H1 (cell line): ENCODE data around the gene RUFY1. TPM values are rescaled to one million over a fixed set of nuclear protein-coding genes. Genes with fewer than 3 reads are reported as not detected.
"Not testable (repeated sequence)": the region's sequence is repeated elsewhere in the genome, so short reads cannot be mapped to it uniquely, and the experiment has no call there.

Experiments
- CTCF ChIA-PET: fragments of 300-600 bp; sonication (Branson Sonifier 250); formaldehyde crosslinking; loops from one replicate; lab custom pipeline; 2021; ENCODE audit not compliant: partially characterized antibody; lab: Charles Lee
- POLR2A ChIA-PET: fragments of 300-600 bp; sonication (Branson Sonifier 250); formaldehyde crosslinking; loops from one replicate; lab custom pipeline; 2021; ENCODE audit warnings: inconsistent platforms; ENCODE audit not compliant: partially characterized antibody; lab: Charles Lee
- DNase-seq, 2 experiments: peaks; one replicate each; pipeline versions ENCODE4 v3.0.0 to v3.0.0-alpha.2; 2010 to 2022; ENCODE audit warnings: low spot score in 2 of 2, low read depth in 1 of 2, mixed read lengths in 1 of 2
- FAIRE-seq: peaks from 2 replicates; lab custom pipeline; 2011; peaks lifted over from hg19 to GRCh38; lab: Jason Lieb, UNC
- H2AFZ ChIP-seq: 2 replicates; pipeline ENCODE4 v1.8.1; 2012; ENCODE audit warnings: low read length, inconsistent platforms
- H2AK5ac ChIP-seq: 2 replicates; pipeline ENCODE4 v1.6.1; 2013; ENCODE audit warnings: low read depth, low read length
- H2BK120ac ChIP-seq: replicated peaks from 2 replicates; pipeline ENCODE3; 2013; ENCODE audit warnings: low read depth, low read length, inconsistent platforms
- H2BK12ac ChIP-seq: 2 replicates; pipeline ENCODE4 v1.6.1; 2013; ENCODE audit warnings: low read depth, low read length
- H2BK15ac ChIP-seq: 2 replicates; pipeline ENCODE4 v1.6.1; 2013; ENCODE audit warnings: low read length
- H2BK20ac ChIP-seq: 2 replicates; pipeline ENCODE4 v1.6.1; 2013; ENCODE audit warnings: low read length
- H2BK5ac ChIP-seq: 2 replicates; pipeline ENCODE4 v1.6.1; 2013; ENCODE audit warnings: low read depth, low read length
- H3K14ac ChIP-seq: 2 replicates; pipeline ENCODE4 v1.6.1; 2013; ENCODE audit warnings: inconsistent platforms; ENCODE audit not compliant: insufficient read length
- H3K18ac ChIP-seq: 2 replicates; pipeline ENCODE4 v1.6.1; 2013; ENCODE audit warnings: low read length; ENCODE audit errors: extremely low read depth
- H3K23ac ChIP-seq: 2 replicates; pipeline ENCODE4 v1.6.1; 2013; ENCODE audit warnings: inconsistent platforms; ENCODE audit not compliant: insufficient read length
- H3K23me2 ChIP-seq: 2 replicates; pipeline ENCODE4 v1.6.1; 2013; ENCODE audit warnings: low read depth, low read length
- H3K27ac ChIP-seq: 2 replicates; pipeline ENCODE4 v1.6.1; 2011; ENCODE audit warnings: low read depth, low read length, inconsistent platforms
- H3K27me3 ChIP-seq, 4 experiments: replicated peaks in 1 of 4; 1 replicate in 1 of 4; 2 replicates in 3 of 4; pipeline versions ENCODE4 v1.6.1 to v1.8.1; 2011 to 2013; ENCODE audit warnings: low read length in 3 of 4, mild to moderate bottlenecking in 3 of 4, inconsistent platforms in 2 of 4, mixed read lengths in 2 of 4, moderate library complexity in 1 of 4; ENCODE audit not compliant: control insufficient read depth in 3 of 4, insufficient read depth in 3 of 4; ENCODE audit errors: extremely low read depth in 1 of 4
- H3K36me3 ChIP-seq, 4 experiments: 2 replicates each; pipeline versions ENCODE4 v1.6.1 to v1.8.1; 2011 to 2013; ENCODE audit warnings: mild to moderate bottlenecking in 4 of 4, low read length in 3 of 4, moderate library complexity in 2 of 4, control low read depth in 1 of 4, inconsistent platforms in 1 of 4; ENCODE audit not compliant: insufficient read depth in 4 of 4, control insufficient read depth in 2 of 4
- H3K4ac ChIP-seq: replicated peaks from 2 replicates; pipeline ENCODE3; 2013; ENCODE audit warnings: low read length, low read depth, mixed read lengths, inconsistent platforms; ENCODE audit not compliant: insufficient read length
- H3K4me1 ChIP-seq, 4 experiments: replicated peaks in 1 of 4; 1 replicate in 1 of 4; 2 replicates in 3 of 4; pipeline versions ENCODE4 v1.6.1 to v1.8.1; 2011 to 2013; ENCODE audit warnings: low read length in 3 of 4, inconsistent platforms in 2 of 4, mixed read lengths in 1 of 4; ENCODE audit not compliant: insufficient read depth in 4 of 4, control insufficient read depth in 3 of 4
- H3K4me2 ChIP-seq, 2 experiments: 2 replicates each; pipeline versions ENCODE4 v1.6.1 to v1.8.1; 2011 to 2013; ENCODE audit warnings: low read depth in 2 of 2, low read length in 2 of 2, control low read depth in 1 of 2, inconsistent platforms in 1 of 2, mild to moderate bottlenecking in 1 of 2; ENCODE audit not compliant: insufficient read depth in 1 of 2
- H3K4me3 ChIP-seq, 4 experiments: fragments of 200-600, 300-600 bp in 1 of 4; sonication (generic), shearing (Covaris generic), sonication (Bioruptor Twin) in 1 of 4; 2 replicates each; pipeline versions ENCODE4 v1.5.1 to v1.8.1; 2011 to 2016; ENCODE audit warnings: low read length in 4 of 4, low read depth in 3 of 4, control low read depth in 2 of 4, inconsistent platforms in 2 of 4, mild to moderate bottlenecking in 2 of 4, mixed read lengths in 1 of 4, moderate library complexity in 1 of 4; ENCODE audit not compliant: insufficient read depth in 2 of 4; ENCODE audit errors: extremely low read depth in 1 of 4
- H3K56ac ChIP-seq: replicated peaks from 2 replicates; pipeline ENCODE3; 2013; ENCODE audit warnings: low read depth, mild to moderate bottlenecking, mixed read lengths, low read length, inconsistent platforms; ENCODE audit not compliant: insufficient read length
- H3K79me1 ChIP-seq: 2 replicates; pipeline ENCODE4 v1.6.1; 2013; ENCODE audit warnings: low read depth, low read length, control low read depth
- H3K79me2 ChIP-seq, 2 experiments: 2 replicates each; pipeline versions ENCODE4 v1.6.1 to v1.8.1; 2012 to 2013; ENCODE audit warnings: low read length in 2 of 2, mild to moderate bottlenecking in 2 of 2, inconsistent platforms in 1 of 2; ENCODE audit not compliant: insufficient read depth in 2 of 2, control insufficient read depth in 1 of 2
- H3K9ac ChIP-seq, 4 experiments: replicated peaks in 1 of 4; 1 replicate in 1 of 4; 2 replicates in 3 of 4; pipeline versions ENCODE4 v1.6.1 to v1.8.1; 2011 to 2013; ENCODE audit warnings: low read depth in 3 of 4, low read length in 3 of 4, control low read depth in 2 of 4, mild to moderate bottlenecking in 2 of 4, moderate library complexity in 2 of 4, inconsistent platforms in 1 of 4; ENCODE audit errors: extremely low read depth in 1 of 4
- H3K9me3 ChIP-seq, 2 experiments: 2 replicates each; pipeline versions ENCODE4 v1.6.1 to v1.8.1; 2012 to 2013; ENCODE audit warnings: mild to moderate bottlenecking in 2 of 2, moderate library complexity in 2 of 2, control low read depth in 1 of 2, inconsistent platforms in 1 of 2, low read depth in 1 of 2, low read length in 1 of 2, mixed read lengths in 1 of 2; ENCODE audit not compliant: insufficient read depth in 2 of 2
- H4K20me1 ChIP-seq, 2 experiments: replicated peaks in 1 of 2; 2 replicates each; pipeline versions ENCODE3 to v1.8.1; 2011 to 2013; ENCODE audit warnings: inconsistent platforms in 2 of 2, low read length in 2 of 2, mild to moderate bottlenecking in 1 of 2; ENCODE audit not compliant: insufficient read depth in 2 of 2, control insufficient read depth in 1 of 2
- H4K5ac ChIP-seq: 2 replicates; pipeline ENCODE4 v1.6.1; 2013; ENCODE audit warnings: low read length, low read depth, mixed read lengths, inconsistent platforms; ENCODE audit not compliant: insufficient read length
- H4K8ac ChIP-seq: 2 replicates; pipeline ENCODE4 v1.8.0; 2013; ENCODE audit warnings: mild to moderate bottlenecking, moderate library complexity, low read length, inconsistent platforms; ENCODE audit not compliant: insufficient read depth; ENCODE audit errors: extremely low read depth
- H4K91ac ChIP-seq: replicated peaks from 2 replicates; pipeline ENCODE3; 2013; ENCODE audit warnings: low read length, mixed read lengths, inconsistent platforms; ENCODE audit not compliant: insufficient read length
- WGBS, 2 experiments: shearing (Covaris generic) in 1 of 2; methylation state at CpG; one replicate each; pipeline versions ENCODE4 v1.1.6 to v1.1.7; 2013 to 2015; ENCODE audit warnings: low lambda C conversion rate in 2 of 2, mixed read lengths in 2 of 2, inconsistent platforms in 1 of 2, low coverage in 1 of 2, missing lambda C conversion rate in 1 of 2; ENCODE audit not compliant: insufficient replicate concordance in 2 of 2, insufficient coverage in 1 of 2, insufficient read length in 1 of 2; ENCODE audit errors: extremely low coverage in 1 of 2, missing lambda C conversion rate in 1 of 2; 5-methylcytosine and 5-hydroxymethylcytosine counted together
- polyA plus RNA-seq, 7 experiments: library from polyadenylated mRNA; depleted of rRNA in 3 of 7; stranded (reverse) in 5 of 7; unstranded in 2 of 7; fragments of >200 nt in 5 of 7; fragments of 200-250 nt in 2 of 7; gene quantifications; 1 replicate in 5 of 7; 2 replicates in 1 of 7; 4 replicates in 1 of 7; pipeline versions ENCODE4 v1.2.1 to v1.2.3, GENCODE V29; 2011 to 2013; ENCODE audit warnings: missing spikeins in 2 of 7, mixed read lengths in 2 of 7
- total RNA-seq: library from RNA; stranded (reverse); fragmentation: NEBNext Ultra II Directional; extraction: Animal tissue kit (Norgen Biotek cat#: 25700); gene quantifications from 2 replicates; pipeline ENCODE4 v1.2.1, GENCODE V29; 2021

The RUFY1 gene
- total and polyA plus RNA-seq, 2 of the 8 experiments (the other 6 are each of a cell fraction or from before 2014, with no cell fraction given) = 22.4 to 29.5 TPM

DNA sequence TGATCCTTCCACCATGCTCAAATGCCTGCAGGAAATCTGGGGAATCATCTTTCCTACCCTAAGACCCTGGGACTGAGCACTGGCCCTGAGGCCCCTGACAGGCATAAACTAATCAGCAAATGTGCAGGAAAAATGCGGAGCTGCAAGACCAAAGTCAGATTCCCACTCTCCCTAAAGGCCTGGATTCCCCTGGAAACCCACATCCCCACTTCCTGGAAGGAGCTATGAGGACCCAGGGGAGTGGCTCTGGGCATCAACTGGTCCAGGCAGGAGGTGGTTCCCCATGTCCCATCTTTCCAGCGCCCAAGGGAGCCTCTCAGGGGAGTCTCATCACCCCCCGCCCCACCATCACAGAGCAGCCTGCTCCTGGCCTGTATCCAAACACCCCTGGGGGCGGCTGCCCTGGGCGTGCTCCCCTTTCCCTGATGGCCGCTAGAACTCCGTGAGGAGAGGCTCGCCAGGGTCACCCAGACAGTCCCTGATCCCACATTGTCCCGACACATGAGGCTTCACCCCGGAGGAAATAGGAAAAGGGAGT, 98.9 kb downstream of the RUFY1 start:
- H2AK5ac ChIP-seq, H3K56ac ChIP-seq, H3K14ac ChIP-seq, DNase-seq, H2AFZ ChIP-seq, H3K9ac ChIP-seq, H2BK5ac ChIP-seq, H3K4me3 ChIP-seq, H4K5ac ChIP-seq, H3K36me3 ChIP-seq, H3K27ac ChIP-seq, H3K18ac ChIP-seq, CTCF ChIA-PET, H3K23ac ChIP-seq, H3K4me2 ChIP-seq, H3K9me3 ChIP-seq, H3K27me3 ChIP-seq, H3K79me1 ChIP-seq, H2BK12ac ChIP-seq, H2BK120ac ChIP-seq, H3K4me1 ChIP-seq, H4K91ac ChIP-seq, H3K23me2 ChIP-seq, H3K79me2 ChIP-seq, H2BK20ac ChIP-seq, H2BK15ac ChIP-seq, H3K4ac ChIP-seq, H4K8ac ChIP-seq, H4K20me1 ChIP-seq: not testable (repeated sequence)
- POLR2A ChIA-PET = interaction anchor here (1.2 to 2.5 kb wide), 2 partner anchors 16 to 26 kb away, joined by 3 to 9 read pairs; partner anchors contain the start of gene HNRNPH1
- 91% methylated on average over 9 of the region's 10 CpGs; no CpG with 5 or more reads in 1 of the 2 experiments for WGBS, 2 experiments
- FAIRE-seq = peak; percentile 19

DNA sequence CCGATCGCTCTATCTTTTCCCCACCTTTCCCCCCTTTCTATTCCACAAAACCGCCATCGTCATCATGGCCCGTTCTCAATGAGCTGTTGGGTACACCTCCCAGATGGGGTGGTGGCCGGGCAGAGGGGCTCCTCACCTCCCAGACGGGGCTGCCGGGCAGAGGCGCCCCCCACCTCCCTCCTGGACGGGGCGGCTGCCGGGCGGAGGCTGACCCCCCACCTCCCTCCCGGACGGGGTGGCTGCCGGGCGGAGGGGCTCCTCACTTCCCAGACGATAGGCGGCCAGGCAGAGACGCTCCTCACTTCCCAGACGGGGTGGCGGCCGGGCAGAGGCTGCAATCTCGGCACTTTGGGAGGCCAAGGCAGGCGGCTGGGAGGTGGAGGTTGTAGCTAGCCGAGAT, 99.9 kb downstream of the RUFY1 start:
- H4K91ac ChIP-seq, H2AK5ac ChIP-seq, H4K20me1 ChIP-seq, H3K18ac ChIP-seq, POLR2A ChIA-PET, H3K79me2 ChIP-seq, H2BK15ac ChIP-seq, H3K4me1 ChIP-seq, H3K14ac ChIP-seq, H3K4me3 ChIP-seq, H3K56ac ChIP-seq, H3K23me2 ChIP-seq, H3K27ac ChIP-seq, H3K79me1 ChIP-seq, H2AFZ ChIP-seq, H3K9me3 ChIP-seq, H2BK120ac ChIP-seq, H4K5ac ChIP-seq, H3K23ac ChIP-seq, H4K8ac ChIP-seq, H3K4ac ChIP-seq, H3K27me3 ChIP-seq, H3K36me3 ChIP-seq, FAIRE-seq, H3K9ac ChIP-seq, H3K4me2 ChIP-seq, H2BK20ac ChIP-seq, H2BK12ac ChIP-seq, DNase-seq, H2BK5ac ChIP-seq: not testable (repeated sequence)
- CTCF ChIA-PET = interaction anchor here (1.5 kb wide), 1 partner anchor 19 kb away, joined by 5 read pairs; no protein-coding TSS in a partner anchor
- WGBS, 2 experiments = 98% methylated on average over 6 of the region's 26 CpGs; no CpG with 5 or more reads in 1 of the 2 experiments
